Ishikawa (cell line): ENCODE results near the gene SLC17A7.

Experiments
- CREB1 ChIP-seq: IDR thresholded peaks from 2 replicates; pipeline ENCODE4 v1.6.1; 2012; ENCODE audit warnings: low read depth
- EGR1 ChIP-seq: IDR thresholded peaks from 2 replicates; pipeline ENCODE4 v1.6.1; 2012
- TAF1 ChIP-seq: IDR thresholded peaks from 2 replicates; pipeline ENCODE4 v1.6.1; 2012; ENCODE audit warnings: low read depth, mild to moderate bottlenecking
- USF1 ChIP-seq: IDR thresholded peaks from 2 replicates; pipeline ENCODE4 v1.6.1; 2012
- TF ChIP-seq, protein P1 (sequence below): IDR thresholded peaks from 2 replicates; pipeline ENCODE4 v1.6.1; 2012; ENCODE audit warnings: low read depth, mild to moderate bottlenecking
- TF ChIP-seq, protein P2 (sequence below): IDR thresholded peaks from 2 replicates; pipeline ENCODE4 v1.6.1; 2012

DNA sequence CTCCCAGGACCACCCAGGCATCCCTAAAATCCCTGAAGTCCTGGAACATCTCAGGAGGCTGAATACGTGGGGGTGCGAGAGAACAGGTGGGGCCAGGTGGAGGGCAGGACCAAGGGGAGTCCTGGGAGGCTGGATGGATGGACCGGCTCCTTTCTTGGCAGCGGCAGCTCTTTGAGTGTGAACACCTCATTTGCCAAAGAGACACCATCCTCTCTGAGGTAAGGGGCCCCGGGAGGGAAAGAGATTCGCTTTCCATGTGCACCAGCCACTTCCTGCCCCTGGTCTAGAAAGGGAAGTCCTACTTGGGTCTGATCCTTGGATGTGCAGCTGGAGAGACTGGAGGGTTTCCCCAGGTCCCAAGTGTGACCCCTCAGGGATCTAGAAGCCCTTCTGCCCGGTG lies 34.2 kb downstream of the SLC17A7 start:
- no peak for TF ChIP-seq TAF1
- no peak for TF ChIP-seq CREB1
- no peak for TF ChIP-seq USF1
- TF ChIP-seq, protein P1, sequence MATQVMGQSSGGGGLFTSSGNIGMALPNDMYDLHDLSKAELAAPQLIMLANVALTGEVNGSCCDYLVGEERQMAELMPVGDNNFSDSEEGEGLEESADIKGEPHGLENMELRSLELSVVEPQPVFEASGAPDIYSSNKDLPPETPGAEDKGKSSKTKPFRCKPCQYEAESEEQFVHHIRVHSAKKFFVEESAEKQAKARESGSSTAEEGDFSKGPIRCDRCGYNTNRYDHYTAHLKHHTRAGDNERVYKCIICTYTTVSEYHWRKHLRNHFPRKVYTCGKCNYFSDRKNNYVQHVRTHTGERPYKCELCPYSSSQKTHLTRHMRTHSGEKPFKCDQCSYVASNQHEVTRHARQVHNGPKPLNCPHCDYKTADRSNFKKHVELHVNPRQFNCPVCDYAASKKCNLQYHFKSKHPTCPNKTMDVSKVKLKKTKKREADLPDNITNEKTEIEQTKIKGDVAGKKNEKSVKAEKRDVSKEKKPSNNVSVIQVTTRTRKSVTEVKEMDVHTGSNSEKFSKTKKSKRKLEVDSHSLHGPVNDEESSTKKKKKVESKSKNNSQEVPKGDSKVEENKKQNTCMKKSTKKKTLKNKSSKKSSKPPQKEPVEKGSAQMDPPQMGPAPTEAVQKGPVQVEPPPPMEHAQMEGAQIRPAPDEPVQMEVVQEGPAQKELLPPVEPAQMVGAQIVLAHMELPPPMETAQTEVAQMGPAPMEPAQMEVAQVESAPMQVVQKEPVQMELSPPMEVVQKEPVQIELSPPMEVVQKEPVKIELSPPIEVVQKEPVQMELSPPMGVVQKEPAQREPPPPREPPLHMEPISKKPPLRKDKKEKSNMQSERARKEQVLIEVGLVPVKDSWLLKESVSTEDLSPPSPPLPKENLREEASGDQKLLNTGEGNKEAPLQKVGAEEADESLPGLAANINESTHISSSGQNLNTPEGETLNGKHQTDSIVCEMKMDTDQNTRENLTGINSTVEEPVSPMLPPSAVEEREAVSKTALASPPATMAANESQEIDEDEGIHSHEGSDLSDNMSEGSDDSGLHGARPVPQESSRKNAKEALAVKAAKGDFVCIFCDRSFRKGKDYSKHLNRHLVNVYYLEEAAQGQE, result no peak
- no peak for TF ChIP-seq EGR1
- TF ChIP-seq, protein P2, sequence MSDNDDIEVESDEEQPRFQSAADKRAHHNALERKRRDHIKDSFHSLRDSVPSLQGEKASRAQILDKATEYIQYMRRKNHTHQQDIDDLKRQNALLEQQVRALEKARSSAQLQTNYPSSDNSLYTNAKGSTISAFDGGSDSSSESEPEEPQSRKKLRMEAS, result no peak
